Right cardiac atrium (tissue), 5 donors: Measurements from ENCODE around the gene DLG2. TPM values are rescaled to one million over a fixed set of nuclear protein-coding genes. Genes with fewer than 3 reads are reported as not detected.

Source experiments
- ATAC-seq, 2 donors: fragments of 200-7000 bp; cut with Tn5 transposase; one replicate each; pipeline versions ENCODE4 v1.8.0 to v1.9.1; 2020; ENCODE audit warnings: moderate library complexity in 2 of 2, mild to moderate bottlenecking in 1 of 2
- DNase-seq, 3 donors: peaks; one replicate each; pipeline ENCODE4 v3.0.0-alpha.2; 2020
- H3K27ac ChIP-seq: one replicate; pipeline ENCODE4 v1.5.1; 2013; ENCODE audit warnings: mild to moderate bottlenecking, low read length, control low read depth, moderate library complexity
- H3K27me3 ChIP-seq: one replicate; pipeline ENCODE4 v1.6.1; 2013; ENCODE audit not compliant: control insufficient read depth, insufficient read depth
- H3K4me1 ChIP-seq: one replicate; pipeline ENCODE4 v1.6.1; 2013; ENCODE audit warnings: low read length; ENCODE audit not compliant: control insufficient read depth, insufficient read depth
- H3K4me3 ChIP-seq: one replicate; pipeline ENCODE4 v1.5.1; 2013; ENCODE audit warnings: low read length, control low read depth
- H3K9me3 ChIP-seq: one replicate; pipeline ENCODE4 v1.6.1; 2013; ENCODE audit warnings: low read length; ENCODE audit not compliant: control insufficient read depth
- WGBS: extraction: QIAGEN DNeasy Blood & Tissue Kit; methylation state at CpG from one replicate; pipeline ENCODE4 v1.1.7; 2013; 5-methylcytosine and 5-hydroxymethylcytosine counted together
- intact Hi-C, 4 donors: fragments of 100-400 bp; cut with DNase I; formaldehyde crosslinking; loops; one replicate each; pipeline versions ENCODE4 v1.11.0 to v1.14.0; 2022 to 2023
- polyA plus RNA-seq: library from polyadenylated mRNA; stranded (reverse); fragments of 200-250 nt; gene quantifications from one replicate; pipeline ENCODE4 v1.2.3, GENCODE V29; 2013
- total RNA-seq, 4 donors: library from RNA; stranded (reverse); fragmentation: NEBNext Ultra II Directional; extraction: Animal tissue kit (Norgen Biotek cat#: 25700); gene quantifications; one replicate each; pipeline ENCODE4 v1.2.1, GENCODE V29; 2021
- donor health status: healthy with polysubstance abuse.
- donor health status: DM: no; HTN: yes; CAD: no.
- donor health status: DM: no; HTN: no; CAD: no.
- donor health status: DM: no; HTN: yes; CAD: no; lungs with severe emphysema.
- donor health status: DM: yes; HTN: yes; CAD: no.

Gene DLG2
- total and polyA plus RNA-seq, 5 donors = 2.3 to 10.5 (median 9.4) TPM

DNA sequence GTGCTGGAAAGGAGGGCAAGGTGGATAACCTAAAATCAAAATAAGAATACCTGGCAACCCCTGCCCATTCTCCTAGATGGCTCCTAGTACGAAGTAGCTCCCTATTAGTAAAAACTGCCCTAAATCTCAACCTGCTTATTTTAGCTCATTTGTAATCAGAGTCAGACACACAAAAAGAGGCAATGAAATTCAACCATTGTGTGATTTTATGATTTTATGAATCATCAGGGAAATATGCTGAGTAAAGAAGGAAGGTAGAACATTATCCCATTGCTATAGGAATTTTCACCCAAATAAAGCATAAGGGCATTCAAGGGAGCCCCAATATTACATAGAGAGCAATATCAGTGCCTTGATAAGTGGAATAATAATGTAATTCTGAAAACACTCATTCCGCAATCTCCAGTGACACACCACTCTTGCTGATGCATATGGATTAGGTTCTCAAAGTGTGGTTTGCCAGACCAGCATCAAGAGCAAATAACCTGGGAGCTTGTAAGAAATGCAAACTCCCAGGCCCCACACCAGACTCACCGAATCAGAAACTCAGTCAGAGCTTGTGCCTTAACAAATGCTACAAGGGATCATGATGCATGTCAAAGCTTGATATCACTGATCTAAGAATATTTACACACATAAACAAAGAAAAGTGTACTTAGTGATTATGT lies 789.6 kb downstream of the DLG2 start:
- no peaks in the 10 kb centered on the region for H3K9me3 ChIP-seq
- no peaks in the 10 kb centered on the region for H3K27me3 ChIP-seq
- ATAC-seq (no peak), DNase-seq (no peak)
- WGBS = 89% methylated on average over 3 of the region's 3 CpGs
- intact Hi-C loops = no loop called here
- H3K27ac ChIP-seq = no peak overlapping the region
- no peaks in the 10 kb centered on the region for H3K4me1 ChIP-seq
- H3K4me3 ChIP-seq = no peak overlapping the region

DNA sequence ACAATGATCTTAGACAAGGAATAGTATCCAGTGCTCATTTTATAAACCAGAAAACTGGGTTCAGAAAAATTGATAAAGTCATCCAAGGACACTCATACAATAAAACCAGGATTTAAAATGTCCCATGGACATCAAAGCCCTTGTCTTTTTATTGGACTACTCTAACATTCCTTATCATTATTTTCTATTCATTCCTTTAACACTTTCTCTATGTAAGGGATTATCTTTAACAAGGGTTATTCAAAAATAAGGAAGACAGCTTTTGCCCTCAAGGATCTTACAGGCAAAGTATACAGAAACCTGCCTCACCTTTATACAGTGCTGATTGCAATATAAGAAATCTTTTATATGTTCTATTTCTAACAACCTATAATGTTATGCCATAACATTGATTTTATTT lies 790.8 kb downstream of the DLG2 start:
- Histone ChIP-seq H3K4me3 (no peak overlapping the region), H3K9me3 (no peaks in the 10 kb centered on the region), H3K4me1 (no peaks in the 10 kb centered on the region), H3K27ac (no peak overlapping the region), H3K27me3 (no peaks in the 10 kb centered on the region)
- DNase-seq (no peak), ATAC-seq (no peak)
- intact Hi-C loops = no loop called here

DNA sequence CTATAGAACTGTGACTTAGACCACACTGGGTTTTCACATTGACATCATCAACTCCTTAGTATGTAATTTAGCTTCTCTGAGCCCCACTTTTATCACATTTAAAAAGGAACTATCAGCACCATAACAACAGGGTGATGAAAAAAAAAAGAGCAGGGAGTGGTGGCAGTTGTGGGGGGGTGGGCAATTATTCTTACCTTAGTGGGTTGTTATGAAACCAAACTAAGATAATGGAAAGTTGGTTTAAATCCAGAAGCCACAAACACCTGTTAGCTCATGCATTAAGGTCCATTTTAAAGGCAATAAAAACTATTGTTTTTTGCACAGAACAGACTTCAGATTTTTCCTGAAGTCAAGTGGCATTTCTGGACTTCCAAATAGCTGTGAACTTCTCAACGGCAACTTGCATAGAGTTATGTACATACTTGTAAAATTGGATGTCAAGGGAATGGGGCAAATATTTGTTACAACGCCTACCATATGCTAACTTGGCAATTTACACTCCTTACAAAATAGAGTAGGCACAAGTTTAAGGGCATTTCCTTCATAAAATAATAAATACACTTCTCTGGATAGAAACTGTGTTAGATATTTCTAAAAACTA lies 793.6 kb downstream of the DLG2 start:
- WGBS = 73% methylated on average over 2 of the region's 2 CpGs
- ATAC-seq (no peak), DNase-seq (no peak)
- Histone ChIP-seq H3K4me3 (no peak overlapping the region), H3K27me3 (no peaks in the 10 kb centered on the region), H3K27ac (no peak overlapping the region), H3K9me3 (no peaks in the 10 kb centered on the region), H3K4me1 (no peaks in the 10 kb centered on the region)
- intact Hi-C loops = no loop called here

DNA sequence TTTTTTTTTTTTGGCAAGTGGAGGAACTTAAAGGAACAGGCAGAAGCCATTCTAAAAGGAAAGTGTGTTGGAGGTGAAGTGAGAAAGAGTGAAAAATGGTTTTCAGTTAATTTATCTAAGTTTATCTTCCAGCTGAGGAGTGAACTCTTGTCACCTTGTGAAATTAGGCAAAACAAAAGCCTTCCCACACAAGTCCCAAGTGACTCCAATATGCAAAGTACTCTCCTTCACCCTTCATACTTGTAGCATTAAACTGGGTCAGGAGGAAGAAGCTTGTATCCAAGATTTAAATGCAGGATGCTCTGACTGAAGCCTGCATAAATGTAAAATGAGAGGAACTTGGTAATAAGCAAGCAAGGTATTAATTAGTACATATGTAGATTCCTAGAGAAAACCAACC lies 796.8 kb downstream of the DLG2 start:
- Histone ChIP-seq H3K4me1 (no peaks in the 10 kb centered on the region), H3K4me3 (no peak overlapping the region), H3K27ac (no peak overlapping the region), H3K27me3 (no peaks in the 10 kb centered on the region), H3K9me3 (no peaks in the 10 kb centered on the region)
- intact Hi-C loops = no loop called here
- ATAC-seq (no peak), DNase-seq (no peak)

DNA sequence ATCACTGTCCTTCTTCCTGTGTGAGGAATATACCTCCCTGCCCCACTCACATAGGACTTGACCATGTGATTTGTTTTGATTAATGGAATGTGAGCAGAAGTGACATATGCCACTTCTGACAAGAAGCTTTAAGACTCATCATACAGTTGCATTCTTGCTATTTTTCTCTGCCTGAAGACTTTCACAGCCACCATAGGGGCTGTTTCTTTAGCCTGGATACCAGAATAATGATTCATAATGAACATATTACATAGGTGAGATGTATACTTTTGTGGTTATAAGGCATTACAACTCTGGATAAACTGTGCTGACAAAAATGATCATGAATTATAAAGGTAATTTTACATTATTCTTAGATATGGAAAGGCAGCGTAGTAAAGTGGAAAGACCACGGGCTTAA lies 798.0 kb downstream of the DLG2 start:
- DNase-seq = no peak
- no peak for ATAC-seq
- WGBS = 84% methylated on average over 2 of the region's 2 CpGs
- intact Hi-C loops = no loop called here
- no peaks in the 10 kb centered on the region for H3K27me3 ChIP-seq
- H3K27ac ChIP-seq = no peak overlapping the region
- no peak overlapping the region for H3K4me3 ChIP-seq
- H3K4me1 ChIP-seq = no peaks in the 10 kb centered on the region
- H3K9me3 ChIP-seq = no peaks in the 10 kb centered on the region

DNA sequence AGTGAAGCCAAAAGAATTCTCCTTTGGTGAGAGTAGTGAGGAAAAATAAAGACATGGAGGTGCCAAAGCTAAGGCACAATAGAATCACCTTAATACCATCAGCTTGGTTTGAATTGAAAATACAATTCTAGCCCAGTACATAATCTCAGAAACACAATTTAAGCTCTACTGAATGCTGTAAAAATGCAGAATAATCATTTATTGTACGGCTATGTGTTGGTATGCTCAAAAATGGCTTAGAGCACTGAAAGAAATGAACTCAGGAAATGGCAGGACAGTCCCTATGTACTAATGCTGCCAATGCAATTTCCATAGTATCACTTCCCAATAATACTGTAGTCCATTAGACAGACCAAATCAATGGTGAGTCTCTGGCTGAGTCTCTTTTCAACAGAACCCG lies 798.5 kb downstream of the DLG2 start:
- no peak for ATAC-seq
- 86% methylated on average over 2 of the region's 2 CpGs for WGBS
- H3K9me3 ChIP-seq = no peaks in the 10 kb centered on the region
- no peaks in the 10 kb centered on the region for H3K27me3 ChIP-seq
- DNase-seq = no peak
- H3K4me3 ChIP-seq = no peak overlapping the region
- no peak overlapping the region for H3K27ac ChIP-seq
- intact Hi-C loops = no loop called here
- H3K4me1 ChIP-seq = no peaks in the 10 kb centered on the region

DNA sequence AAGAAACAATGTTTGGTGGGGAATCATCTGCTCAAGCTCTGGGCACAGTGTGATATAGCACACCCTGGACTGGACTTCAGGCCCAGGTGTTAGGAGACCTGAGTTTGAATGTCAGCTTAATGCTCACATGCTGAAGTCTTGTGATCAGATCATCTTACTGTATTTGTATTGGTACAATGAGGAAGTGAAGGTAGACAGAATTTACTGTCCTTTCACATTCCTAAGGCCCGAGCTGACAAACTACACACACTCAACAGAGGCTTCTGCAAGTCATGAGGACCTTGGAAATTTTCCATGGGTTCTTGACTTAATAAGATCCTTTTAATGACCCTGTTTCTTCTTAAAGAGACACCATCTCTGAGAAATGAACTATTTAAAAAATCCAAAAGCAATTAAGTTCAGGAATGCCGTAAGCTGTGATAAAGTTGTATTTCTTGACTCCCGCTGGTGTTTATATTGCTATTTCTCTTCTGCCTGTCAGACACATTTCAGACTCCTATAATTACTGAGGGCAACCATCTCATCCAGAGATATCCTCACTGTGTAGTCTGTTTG lies 802.0 kb downstream of the DLG2 start:
- WGBS = 57% methylated on average over 3 of the region's 3 CpGs
- Histone ChIP-seq H3K4me3 (no peak overlapping the region), H3K9me3 (no peaks in the 10 kb centered on the region), H3K27me3 (no peaks in the 10 kb centered on the region), H3K4me1 (no peaks in the 10 kb centered on the region), H3K27ac (no peak overlapping the region)
- ATAC-seq = no peak
- intact Hi-C loops = no loop called here
- no peak for DNase-seq

DNA sequence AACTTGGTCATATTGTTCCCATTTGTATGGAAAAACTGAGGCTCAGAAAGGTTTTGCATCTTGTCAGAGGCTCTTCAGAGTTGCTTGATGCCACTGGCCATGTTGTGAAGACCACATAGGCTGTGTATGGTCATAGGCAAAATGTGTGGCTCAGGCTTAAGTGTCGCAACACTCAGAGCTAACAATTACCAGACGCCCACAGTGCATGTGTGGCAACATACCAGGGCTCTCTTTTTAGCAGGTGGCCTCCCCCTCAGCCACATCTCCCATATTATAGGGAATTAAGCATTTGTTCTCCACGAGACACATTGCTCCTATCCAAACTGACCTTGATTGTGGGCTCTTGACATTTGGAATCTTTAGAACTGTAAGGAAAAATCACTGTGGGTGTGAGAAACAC lies 802.5 kb downstream of the DLG2 start:
- 68% methylated on average over 3 of the region's 3 CpGs for WGBS
- Histone ChIP-seq H3K27ac (no peak overlapping the region), H3K9me3 (no peaks in the 10 kb centered on the region), H3K27me3 (no peaks in the 10 kb centered on the region), H3K4me3 (no peak overlapping the region), H3K4me1 (no peaks in the 10 kb centered on the region)
- DNase-seq (no peak), ATAC-seq (no peak)
- intact Hi-C loops = no loop called here

DNA sequence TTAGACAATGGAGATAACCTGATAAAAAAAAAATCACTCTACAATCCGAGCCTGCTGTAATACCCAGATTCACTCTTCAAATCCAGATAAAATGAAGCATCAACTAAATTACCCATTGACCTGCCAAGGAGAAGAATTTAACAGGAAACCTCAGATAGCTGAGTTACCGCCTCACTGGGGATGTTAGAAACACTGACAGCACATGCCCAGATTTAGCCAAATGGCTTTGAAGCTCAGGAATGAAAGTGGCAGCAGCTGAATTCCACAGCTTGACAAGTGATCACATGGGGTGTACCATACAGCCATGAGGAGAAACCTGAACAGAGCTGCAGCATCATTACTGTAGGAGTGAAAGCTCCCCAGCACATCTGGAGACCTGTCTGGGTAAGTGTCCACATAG lies 807.6 kb downstream of the DLG2 start:
- no peak overlapping the region for H3K27ac ChIP-seq
- no peaks in the 10 kb centered on the region for H3K4me1 ChIP-seq
- no peak overlapping the region for H3K4me3 ChIP-seq
- peak in 1 of 2 donors; percentile 29 for ATAC-seq
- intact Hi-C loops = no loop called here
- H3K27me3 ChIP-seq = no peaks in the 10 kb centered on the region
- DNase-seq = no peak
- no peaks in the 10 kb centered on the region for H3K9me3 ChIP-seq
- 52% methylated on average over 2 of the region's 2 CpGs for WGBS

DNA sequence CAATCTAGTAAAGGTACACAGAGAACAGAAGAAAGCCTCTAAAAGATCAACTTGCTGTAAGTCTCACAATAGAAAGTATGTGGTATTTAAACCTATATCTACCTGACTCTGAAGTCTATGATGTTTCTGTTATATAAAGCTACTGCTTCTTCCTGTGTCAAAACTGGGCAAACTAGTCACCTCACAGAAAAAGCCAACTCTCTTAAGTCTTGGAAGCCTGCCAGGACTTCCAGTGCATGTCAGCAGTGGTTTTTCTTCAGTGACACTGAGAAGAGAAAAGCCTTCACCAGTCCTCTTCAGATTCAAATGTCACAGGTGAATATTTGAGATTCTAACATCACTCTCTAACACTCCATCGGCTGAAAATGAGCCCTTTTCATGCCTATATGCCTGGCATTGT lies 808.0 kb downstream of the DLG2 start:
- intact Hi-C loops = no loop called here
- H3K27me3 ChIP-seq = no peaks in the 10 kb centered on the region
- H3K27ac ChIP-seq = no peak overlapping the region
- H3K4me3 ChIP-seq = no peak overlapping the region
- no peaks in the 10 kb centered on the region for H3K4me1 ChIP-seq
- ATAC-seq (peak in 1 of 2 donors; percentile 11), DNase-seq (no peak)
- 37% methylated on average over 1 of the region's 1 CpG for WGBS
- no peaks in the 10 kb centered on the region for H3K9me3 ChIP-seq

DNA sequence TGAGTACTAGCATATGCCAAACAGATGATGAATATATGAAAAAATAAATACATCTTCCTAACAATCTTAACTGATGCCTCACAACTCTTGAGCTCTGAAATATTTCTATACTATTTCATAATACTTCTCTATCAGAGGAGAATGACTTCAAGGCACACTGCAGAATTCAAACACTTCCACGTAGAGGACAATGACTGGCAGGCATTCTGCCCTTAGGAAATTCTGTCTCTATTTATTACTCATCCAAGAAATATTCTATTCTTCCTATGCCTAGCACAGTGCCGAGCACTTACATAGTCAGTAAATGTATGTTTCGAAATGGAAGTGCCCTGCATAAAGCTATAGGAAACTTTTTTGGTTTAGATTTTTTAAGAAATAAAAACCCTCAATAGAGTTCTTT lies 809.1 kb downstream of the DLG2 start:
- Histone ChIP-seq H3K27me3 (no peaks in the 10 kb centered on the region), H3K27ac (no peak overlapping the region), H3K4me1 (no peaks in the 10 kb centered on the region), H3K9me3 (no peaks in the 10 kb centered on the region), H3K4me3 (no peak overlapping the region)
- ATAC-seq (no peak), DNase-seq (no peak)
- 35% methylated on average over 3 of the region's 3 CpGs for WGBS
- intact Hi-C loops = no loop called here
